ENCODE measurements around the gene ST8SIA1. TPM values are rescaled to one million over a fixed set of nuclear protein-coding genes. Genes with fewer than 3 reads are reported as not detected.

ST8SIA1 gene
- total RNA-seq, 1 donor from 2014 or later = 7.7 TPM

- Histone ChIP-seq H3K36me3 (ENCODE audit: insufficient read depth, low read length) (no peaks in the 10 kb centered on the region), H3K27me3 (ENCODE audit: insufficient read depth, low read length) (no peaks in the 10 kb centered on the region), H3K79me2 (ENCODE audit: insufficient read depth, low read length) (no peaks in the 10 kb centered on the region), H3K4me1 (ENCODE audit: insufficient read depth, low read length) (peaks cover 21% of the 10 kb centered on the region), H3K9ac (ENCODE audit: low read length) (no peak overlapping the region), H3K4me3 (ENCODE audit: insufficient read depth, low read depth, low read length) (no peak overlapping the region), H3K4me2 (ENCODE audit: low read length) (peak overlapping the region; percentile 51), H3K9me3 (ENCODE audit: insufficient read depth, low read depth, low read length) (no peaks in the 10 kb centered on the region), H3K27ac (ENCODE audit: low read depth, low read length) (peak overlapping the region; percentile 64), H2AFZ (ENCODE audit: low read depth, low read length) (no peak overlapping the region), H4K20me1 (ENCODE audit: insufficient read depth, low read length) (no peaks in the 10 kb centered on the region)
- TF ChIP-seq, protein P1, sequence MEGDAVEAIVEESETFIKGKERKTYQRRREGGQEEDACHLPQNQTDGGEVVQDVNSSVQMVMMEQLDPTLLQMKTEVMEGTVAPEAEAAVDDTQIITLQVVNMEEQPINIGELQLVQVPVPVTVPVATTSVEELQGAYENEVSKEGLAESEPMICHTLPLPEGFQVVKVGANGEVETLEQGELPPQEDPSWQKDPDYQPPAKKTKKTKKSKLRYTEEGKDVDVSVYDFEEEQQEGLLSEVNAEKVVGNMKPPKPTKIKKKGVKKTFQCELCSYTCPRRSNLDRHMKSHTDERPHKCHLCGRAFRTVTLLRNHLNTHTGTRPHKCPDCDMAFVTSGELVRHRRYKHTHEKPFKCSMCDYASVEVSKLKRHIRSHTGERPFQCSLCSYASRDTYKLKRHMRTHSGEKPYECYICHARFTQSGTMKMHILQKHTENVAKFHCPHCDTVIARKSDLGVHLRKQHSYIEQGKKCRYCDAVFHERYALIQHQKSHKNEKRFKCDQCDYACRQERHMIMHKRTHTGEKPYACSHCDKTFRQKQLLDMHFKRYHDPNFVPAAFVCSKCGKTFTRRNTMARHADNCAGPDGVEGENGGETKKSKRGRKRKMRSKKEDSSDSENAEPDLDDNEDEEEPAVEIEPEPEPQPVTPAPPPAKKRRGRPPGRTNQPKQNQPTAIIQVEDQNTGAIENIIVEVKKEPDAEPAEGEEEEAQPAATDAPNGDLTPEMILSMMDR (IDR thresholded peaks at IDR 0.05; ENCODE audit: insufficient read depth, low read depth, low read length) = no peak
- Mint-ChIP-seq H3K27ac (ENCODE audit: unreplicated experiment) (no peak overlapping the region), H3K9me3 (ENCODE audit: unreplicated experiment) (no peaks in the 10 kb centered on the region), H3K4me3 (ENCODE audit: unreplicated experiment) (no peak overlapping the region), H3K4me1 (ENCODE audit: low read depth, unreplicated experiment) (peaks cover 34% of the 10 kb centered on the region), H3K27me3 (ENCODE audit: low read depth, unreplicated experiment) (no peaks in the 10 kb centered on the region), H3K36me3 (ENCODE audit: low read depth, unreplicated experiment) (no peaks in the 10 kb centered on the region)
- peak; percentile 74 for DNase-seq (ENCODE audit: low read depth)
- no peak for FAIRE-seq
Observed at GRCh38 chr12:22230280-22230794, 104.2 kb downstream of the ST8SIA1 start.

DNA sequence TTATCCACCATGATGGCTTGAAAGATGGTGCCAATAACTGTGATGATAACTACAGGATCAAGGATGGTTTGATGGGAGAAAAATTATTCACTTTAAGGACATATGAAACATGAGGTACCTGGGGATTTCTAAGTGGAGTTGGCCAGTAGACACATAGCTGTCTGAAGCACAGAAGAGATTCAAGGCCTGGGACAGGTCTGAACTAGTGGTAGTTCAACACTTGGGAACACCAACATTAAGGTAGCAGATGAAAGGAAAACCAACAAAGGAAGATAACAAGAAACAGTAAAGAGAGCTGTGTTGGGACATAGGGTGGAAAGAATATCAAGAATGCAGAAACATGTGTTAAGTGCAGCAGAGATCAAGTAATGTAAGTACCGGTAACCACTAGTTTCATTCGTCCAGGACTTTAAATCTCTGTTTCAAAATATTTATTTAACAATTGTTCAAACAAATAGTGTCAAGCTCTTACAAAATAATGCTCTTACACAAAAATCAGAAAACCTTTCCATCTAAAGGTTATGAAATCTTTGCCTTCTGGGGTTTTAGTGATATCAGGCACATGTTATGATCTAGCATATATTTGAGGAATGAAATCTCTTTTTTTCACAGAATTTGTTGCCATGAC lies 104.7 kb downstream of the ST8SIA1 start:
- H3K4me1 ChIP-seq (ENCODE audit: insufficient read depth, low read length) = peaks cover 21% of the 10 kb centered on the region
- H3K27ac ChIP-seq (ENCODE audit: low read depth, low read length) = peak overlapping the region; percentile 64
- no peak for FAIRE-seq
- H3K4me2 ChIP-seq (ENCODE audit: low read length) = peak overlapping the region; percentile 51
- peak; percentile 20 for DNase-seq (ENCODE audit: low read depth)
- no peaks in the 10 kb centered on the region for H3K27me3 ChIP-seq (ENCODE audit: insufficient read depth, low read length)
- H3K36me3 ChIP-seq (ENCODE audit: insufficient read depth, low read length) = no peaks in the 10 kb centered on the region
- Mint-ChIP-seq H3K27ac (ENCODE audit: unreplicated experiment) (no peak overlapping the region), H3K4me3 (ENCODE audit: unreplicated experiment) (peak overlapping the region; percentile 24), H3K4me1 (ENCODE audit: low read depth, unreplicated experiment) (peaks cover 34% of the 10 kb centered on the region), H3K36me3 (ENCODE audit: low read depth, unreplicated experiment) (no peaks in the 10 kb centered on the region), H3K9me3 (ENCODE audit: unreplicated experiment) (no peaks in the 10 kb centered on the region), H3K27me3 (ENCODE audit: low read depth, unreplicated experiment) (no peaks in the 10 kb centered on the region)
- no peak overlapping the region for H2AFZ ChIP-seq (ENCODE audit: low read depth, low read length)
- H3K9ac ChIP-seq (ENCODE audit: low read length) = no peak overlapping the region
- no peaks in the 10 kb centered on the region for H3K9me3 ChIP-seq (ENCODE audit: insufficient read depth, low read depth, low read length)
- H4K20me1 ChIP-seq (ENCODE audit: insufficient read depth, low read length) = no peaks in the 10 kb centered on the region
- H3K4me3 ChIP-seq (ENCODE audit: insufficient read depth, low read depth, low read length) = no peak overlapping the region
- TF ChIP-seq, protein P1 (IDR thresholded peaks at IDR 0.05; ENCODE audit: insufficient read depth, low read depth, low read length) = no peak
- no peak for TF ChIP-seq EZH2 (IDR thresholded peaks at IDR 0.05; ENCODE audit: insufficient read depth, low read length)
- no peaks in the 10 kb centered on the region for H3K79me2 ChIP-seq (ENCODE audit: insufficient read depth, low read length)
